Effector memory CD4-positive, alpha-beta T cell (primary cell): Measurements from ENCODE around the gene PRAC2.

Experiments used
- DNase-seq, 3 donors: peaks; one replicate each; pipeline ENCODE4 v3.0.0-alpha.2; 2020
- H3K27ac ChIP-seq: 2 replicates; pipeline ENCODE4 v1.7.0; 2013; ENCODE audit warnings: mild to moderate bottlenecking, low read length, moderate library complexity; ENCODE audit not compliant: insufficient read depth, poor library complexity, severe bottlenecking
- H3K27me3 ChIP-seq: replicated peaks from 2 replicates; pipeline ENCODE4 v1.7.0; 2013; ENCODE audit warnings: mild to moderate bottlenecking, low read length; ENCODE audit not compliant: insufficient read depth, control insufficient read depth, poor library complexity, severe bottlenecking
- H3K36me3 ChIP-seq: 2 replicates; pipeline ENCODE4 v1.7.0; 2013; ENCODE audit warnings: mild to moderate bottlenecking, low read length, moderate library complexity; ENCODE audit not compliant: control insufficient read depth, insufficient read depth
- H3K4me1 ChIP-seq: 2 replicates; pipeline ENCODE4 v1.7.0; 2013; ENCODE audit warnings: low read length, mild to moderate bottlenecking; ENCODE audit not compliant: control insufficient read depth, insufficient read depth, poor library complexity, severe bottlenecking
- H3K4me3 ChIP-seq: 2 replicates; pipeline ENCODE4 v1.7.0; 2013; ENCODE audit warnings: low read length, low read depth, mild to moderate bottlenecking; ENCODE audit not compliant: insufficient read depth, poor library complexity, severe bottlenecking
- H3K9me3 ChIP-seq: 2 replicates; pipeline ENCODE4 v1.7.0; 2013; ENCODE audit warnings: mild to moderate bottlenecking, low read length, moderate library complexity; ENCODE audit not compliant: control insufficient read depth

The PRAC2 gene

DNA sequence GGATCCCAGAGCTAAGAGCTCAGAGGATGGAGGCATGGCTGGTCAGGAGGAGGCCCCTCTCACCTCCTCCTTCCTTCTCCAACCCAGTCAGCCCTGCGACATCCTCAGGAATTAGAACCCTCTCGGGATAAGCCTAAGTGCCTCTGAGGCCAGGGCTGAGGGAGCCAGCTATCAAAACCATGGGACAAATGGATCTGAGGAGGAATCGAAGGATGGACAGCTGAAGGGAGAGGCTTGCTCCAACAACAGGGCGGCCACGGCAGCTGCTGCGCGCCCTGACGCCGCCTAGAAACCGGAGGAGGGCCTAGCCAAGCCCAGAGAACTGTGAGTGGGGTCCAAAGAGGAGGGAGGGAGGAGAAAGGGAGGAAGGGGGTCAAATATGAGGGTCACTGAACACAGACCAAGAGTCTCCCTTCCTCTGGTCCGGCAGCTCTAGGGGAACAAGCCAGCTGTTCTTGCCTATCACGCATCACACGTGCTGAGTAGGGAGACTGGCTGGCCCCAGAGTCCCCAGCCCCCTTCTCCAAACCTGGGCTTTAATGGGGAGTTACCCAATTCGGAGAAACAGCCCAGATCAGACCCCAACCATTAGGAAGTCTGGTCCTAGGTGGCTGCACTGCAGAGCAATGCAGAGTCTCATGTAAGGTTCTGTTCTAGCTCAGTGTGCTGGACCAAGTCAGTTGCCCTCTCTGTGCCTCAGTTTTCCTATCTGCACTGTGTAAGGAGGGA is 11.5 kb downstream of the PRAC2 start:
- no peak for DNase-seq
- Histone ChIP-seq H3K4me1 (peaks cover 20% of the 10 kb centered on the region), H3K4me3 (no peak overlapping the region), H3K36me3 (no peaks in the 10 kb centered on the region), H3K27me3 (peaks cover 54% of the 10 kb centered on the region), H3K9me3 (no peaks in the 10 kb centered on the region), H3K27ac (no peak overlapping the region)

DNA sequence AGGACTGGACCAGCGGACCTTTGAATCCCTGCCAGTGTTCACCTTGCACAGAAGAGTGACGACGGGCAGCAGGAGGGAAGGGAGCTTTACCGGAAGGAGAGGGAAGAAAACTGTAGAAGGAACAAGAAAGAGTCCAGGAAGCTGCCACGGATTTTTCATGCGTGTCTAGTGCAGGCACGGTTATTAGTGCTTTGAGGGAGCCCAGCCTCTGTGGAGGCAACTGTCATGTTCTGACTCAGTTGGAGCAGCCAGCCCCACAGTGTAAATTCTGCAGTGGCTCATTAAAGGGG is 12.0 kb downstream of the PRAC2 start:
- no peak overlapping the region for H3K4me3 ChIP-seq
- H3K9me3 ChIP-seq = no peaks in the 10 kb centered on the region
- peaks cover 20% of the 10 kb centered on the region for H3K4me1 ChIP-seq
- no peak overlapping the region for H3K27ac ChIP-seq
- no peak for DNase-seq
- peaks cover 53% of the 10 kb centered on the region for H3K27me3 ChIP-seq
- no peaks in the 10 kb centered on the region for H3K36me3 ChIP-seq

DNA sequence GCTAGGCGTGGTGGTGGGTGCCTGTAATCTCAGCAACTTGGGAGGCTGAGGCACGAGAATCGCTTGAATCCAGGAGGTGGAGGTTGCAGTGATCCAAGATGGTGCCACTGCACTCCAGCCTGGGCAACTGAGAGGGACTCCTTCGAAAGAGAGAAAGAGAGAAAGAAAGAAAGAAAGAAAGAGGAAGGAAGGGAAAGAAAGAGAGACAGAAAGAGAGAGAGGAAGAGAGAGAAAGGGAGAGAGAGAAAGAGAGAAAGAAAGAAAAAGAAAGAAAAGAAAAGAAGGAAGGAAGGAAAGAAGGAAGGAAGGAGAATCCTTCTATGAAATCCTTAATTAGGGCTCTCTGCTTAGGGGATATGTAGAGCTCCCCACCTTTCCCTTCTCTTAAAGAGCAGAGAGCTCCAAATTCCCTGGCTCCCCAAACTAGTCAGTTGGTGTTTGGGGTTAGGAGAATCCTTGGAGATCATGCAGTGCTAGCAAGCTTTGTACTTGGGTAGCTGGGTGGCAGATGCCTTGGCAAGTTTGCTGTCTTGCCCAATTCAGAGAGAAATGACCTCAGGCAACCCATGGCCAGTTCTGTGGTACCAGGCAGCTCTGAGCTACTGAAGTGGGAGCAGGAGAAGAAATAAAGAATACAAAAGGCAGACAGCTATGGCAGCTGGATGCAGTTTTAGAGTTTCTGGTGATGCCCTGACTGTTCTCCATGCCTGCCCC is 14.5 kb downstream of the PRAC2 start:
- no peaks in the 10 kb centered on the region for H3K36me3 ChIP-seq
- H3K4me3 ChIP-seq = no peak overlapping the region
- peaks cover 60% of the 10 kb centered on the region for H3K27me3 ChIP-seq
- no peaks in the 10 kb centered on the region for H3K9me3 ChIP-seq
- no peak overlapping the region for H3K27ac ChIP-seq
- H3K4me1 ChIP-seq = peaks cover 20% of the 10 kb centered on the region
- DNase-seq = no peak

DNA sequence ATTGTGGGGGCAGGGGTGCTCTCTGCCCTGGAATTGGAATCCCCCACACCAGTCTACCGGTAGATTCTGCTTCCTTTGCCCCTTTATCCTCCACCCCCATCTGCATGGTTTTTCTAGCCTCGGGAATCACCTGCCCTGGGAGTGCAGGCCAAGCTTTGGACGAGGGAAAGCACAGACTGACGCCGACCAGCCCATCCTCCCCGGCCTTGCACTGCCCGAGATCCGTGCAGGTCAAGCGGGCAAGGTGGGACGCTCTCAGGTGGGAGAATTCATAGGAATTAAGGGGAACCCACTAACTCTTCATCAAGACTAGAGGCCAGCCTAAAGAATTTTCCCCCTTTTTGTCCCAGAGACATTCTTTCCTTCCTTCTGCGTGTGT is 15.4 kb downstream of the PRAC2 start:
- no peaks in the 10 kb centered on the region for H3K36me3 ChIP-seq
- H3K9me3 ChIP-seq = no peaks in the 10 kb centered on the region
- peaks cover 12% of the 10 kb centered on the region for H3K4me1 ChIP-seq
- H3K4me3 ChIP-seq = no peak overlapping the region
- peaks cover 55% of the 10 kb centered on the region for H3K27me3 ChIP-seq
- DNase-seq = no peak
- H3K27ac ChIP-seq = no peak overlapping the region

DNA sequence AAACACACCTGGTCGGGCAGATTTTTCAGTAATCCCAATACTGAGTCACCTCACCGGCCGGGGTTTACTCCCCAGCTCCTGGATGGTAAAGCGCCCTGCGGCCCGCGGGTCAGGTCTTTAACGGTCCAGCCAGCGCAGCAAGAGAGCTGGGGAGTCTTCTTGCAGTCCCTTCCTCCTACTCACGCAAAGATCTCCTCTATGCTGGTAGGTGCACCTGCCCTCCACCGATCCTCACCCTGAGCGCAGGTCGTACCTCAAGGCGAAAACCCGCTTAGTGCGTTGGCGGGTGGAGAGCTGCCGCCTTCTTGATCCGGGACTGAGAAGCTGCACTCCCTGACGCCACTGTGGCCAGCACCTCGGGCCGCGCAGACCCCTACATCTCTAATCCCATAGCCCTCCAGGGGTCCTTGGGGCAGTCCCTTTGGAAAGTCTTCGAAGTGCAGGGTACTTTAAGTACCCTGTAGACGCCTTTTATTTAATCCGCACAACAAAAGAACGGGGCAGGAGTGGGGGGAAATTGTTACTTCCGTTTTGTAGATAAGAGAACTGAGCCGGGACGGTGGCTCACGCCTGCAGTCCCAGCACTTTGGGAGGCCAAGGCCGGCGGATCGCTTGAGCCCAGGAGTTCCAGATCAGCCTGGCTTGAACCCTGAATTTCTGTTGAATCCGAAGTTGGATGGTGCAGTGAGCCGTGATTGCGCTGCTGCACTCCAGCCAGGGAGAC is 16.0 kb downstream of the PRAC2 start:
- no peak for DNase-seq
- no peak overlapping the region for H3K27ac ChIP-seq
- H3K4me3 ChIP-seq = no peak overlapping the region
- no peaks in the 10 kb centered on the region for H3K36me3 ChIP-seq
- no peaks in the 10 kb centered on the region for H3K9me3 ChIP-seq
- peaks cover 10% of the 10 kb centered on the region for H3K4me1 ChIP-seq
- peaks cover 55% of the 10 kb centered on the region for H3K27me3 ChIP-seq

DNA sequence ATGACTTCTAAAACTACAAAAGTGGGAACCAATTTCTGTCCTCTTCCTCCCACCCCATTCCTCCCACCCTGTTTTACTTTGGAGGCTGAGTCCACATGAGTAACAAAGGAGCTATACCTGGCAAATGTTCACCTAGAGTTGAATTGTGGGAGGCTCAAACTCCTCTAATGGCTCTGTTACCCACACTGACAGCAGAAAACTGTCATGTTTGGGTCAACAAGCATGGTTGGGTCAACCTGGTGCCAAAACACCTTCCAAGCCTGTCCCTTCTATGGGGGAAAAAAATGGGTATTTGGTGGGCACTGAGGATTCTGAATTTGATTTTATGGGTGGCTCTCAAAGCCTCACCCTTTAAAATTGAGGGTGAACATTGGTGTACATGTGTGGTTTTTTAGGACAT is 17.6 kb downstream of the PRAC2 start:
- DNase-seq = no peak
- H3K9me3 ChIP-seq = no peaks in the 10 kb centered on the region
- peaks cover 10% of the 10 kb centered on the region for H3K4me1 ChIP-seq
- H3K36me3 ChIP-seq = no peaks in the 10 kb centered on the region
- no peak overlapping the region for H3K4me3 ChIP-seq
- no peak overlapping the region for H3K27ac ChIP-seq
- H3K27me3 ChIP-seq = peaks cover 54% of the 10 kb centered on the region

DNA sequence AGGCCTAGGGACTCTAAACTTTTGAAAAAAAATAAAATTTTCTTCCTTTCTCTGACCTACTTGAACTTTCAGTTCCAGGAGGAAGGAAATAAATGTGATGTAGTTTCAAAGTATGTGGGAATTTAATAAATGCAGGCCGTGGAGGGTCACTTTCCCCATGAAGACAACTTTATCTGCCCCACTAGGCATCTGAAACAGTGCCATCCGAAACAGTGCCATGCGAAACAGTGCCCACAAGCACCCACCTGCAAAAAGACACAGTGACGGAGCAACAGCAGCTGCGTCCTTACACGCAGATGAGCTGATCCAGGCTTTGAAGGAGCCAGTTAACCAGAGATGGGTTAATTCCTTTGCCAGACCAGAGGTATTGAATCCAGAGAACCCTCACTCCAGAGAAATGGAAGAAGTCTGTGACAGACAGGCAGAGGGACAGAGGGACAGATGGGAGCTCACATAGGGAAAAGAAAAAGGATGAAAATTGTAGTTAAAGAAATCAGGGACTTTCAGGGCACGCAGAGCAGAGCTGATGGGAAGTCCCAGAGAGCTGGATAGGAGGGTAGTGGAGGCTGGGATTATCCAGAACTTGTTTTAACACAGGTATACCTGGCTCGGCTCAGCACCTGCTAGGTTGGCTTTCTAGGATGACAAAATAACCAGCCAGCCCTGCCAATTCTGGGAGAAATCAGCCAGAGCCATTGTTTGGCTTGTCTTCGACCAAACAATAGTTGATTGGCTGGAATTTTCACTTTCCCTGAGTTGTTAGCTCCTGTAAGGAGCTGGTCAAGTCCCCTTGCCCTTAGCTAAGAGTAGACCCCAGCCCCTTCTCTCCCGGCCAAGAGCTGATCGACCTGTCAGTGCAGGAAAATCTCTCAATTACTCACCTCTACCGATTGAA is 22.6 kb downstream of the PRAC2 start:
- peaks cover 5% of the 10 kb centered on the region for H3K4me1 ChIP-seq
- H3K36me3 ChIP-seq = no peaks in the 10 kb centered on the region
- peaks cover 77% of the 10 kb centered on the region for H3K27me3 ChIP-seq
- no peak overlapping the region for H3K4me3 ChIP-seq
- no peaks in the 10 kb centered on the region for H3K9me3 ChIP-seq
- no peak overlapping the region for H3K27ac ChIP-seq
- no peak for DNase-seq

DNA sequence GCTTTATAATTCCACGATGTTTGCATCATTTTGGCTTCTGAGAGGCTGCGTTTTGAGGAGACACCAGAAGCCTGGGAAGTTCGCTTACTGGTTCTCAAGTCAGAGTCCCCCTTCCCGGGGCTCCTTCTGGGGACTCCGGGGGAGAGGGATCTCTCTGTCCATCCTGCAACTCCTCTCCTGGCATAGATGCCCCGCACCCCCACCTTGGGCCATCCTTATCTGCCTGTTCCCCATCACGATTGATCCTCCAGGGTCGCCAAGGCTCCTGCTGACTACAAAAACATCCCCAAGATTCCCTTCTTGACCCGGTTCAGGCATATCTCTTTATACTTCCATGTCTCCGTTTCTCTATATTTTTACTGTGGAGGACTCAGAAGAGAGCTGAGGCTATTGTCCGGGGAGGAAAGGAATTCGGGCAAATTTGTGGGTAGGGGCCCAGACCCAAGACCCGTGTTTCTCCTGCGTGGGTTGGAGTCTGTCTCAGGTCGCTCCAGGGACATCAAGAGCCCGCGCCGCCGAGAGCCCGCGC is 24.0 kb downstream of the PRAC2 start:
- no peak overlapping the region for H3K4me3 ChIP-seq
- no peaks in the 10 kb centered on the region for H3K36me3 ChIP-seq
- DNase-seq = no peak
- H3K4me1 ChIP-seq = peaks cover 5% of the 10 kb centered on the region
- H3K27me3 ChIP-seq = peaks cover 81% of the 10 kb centered on the region
- no peaks in the 10 kb centered on the region for H3K9me3 ChIP-seq
- no peak overlapping the region for H3K27ac ChIP-seq

DNA sequence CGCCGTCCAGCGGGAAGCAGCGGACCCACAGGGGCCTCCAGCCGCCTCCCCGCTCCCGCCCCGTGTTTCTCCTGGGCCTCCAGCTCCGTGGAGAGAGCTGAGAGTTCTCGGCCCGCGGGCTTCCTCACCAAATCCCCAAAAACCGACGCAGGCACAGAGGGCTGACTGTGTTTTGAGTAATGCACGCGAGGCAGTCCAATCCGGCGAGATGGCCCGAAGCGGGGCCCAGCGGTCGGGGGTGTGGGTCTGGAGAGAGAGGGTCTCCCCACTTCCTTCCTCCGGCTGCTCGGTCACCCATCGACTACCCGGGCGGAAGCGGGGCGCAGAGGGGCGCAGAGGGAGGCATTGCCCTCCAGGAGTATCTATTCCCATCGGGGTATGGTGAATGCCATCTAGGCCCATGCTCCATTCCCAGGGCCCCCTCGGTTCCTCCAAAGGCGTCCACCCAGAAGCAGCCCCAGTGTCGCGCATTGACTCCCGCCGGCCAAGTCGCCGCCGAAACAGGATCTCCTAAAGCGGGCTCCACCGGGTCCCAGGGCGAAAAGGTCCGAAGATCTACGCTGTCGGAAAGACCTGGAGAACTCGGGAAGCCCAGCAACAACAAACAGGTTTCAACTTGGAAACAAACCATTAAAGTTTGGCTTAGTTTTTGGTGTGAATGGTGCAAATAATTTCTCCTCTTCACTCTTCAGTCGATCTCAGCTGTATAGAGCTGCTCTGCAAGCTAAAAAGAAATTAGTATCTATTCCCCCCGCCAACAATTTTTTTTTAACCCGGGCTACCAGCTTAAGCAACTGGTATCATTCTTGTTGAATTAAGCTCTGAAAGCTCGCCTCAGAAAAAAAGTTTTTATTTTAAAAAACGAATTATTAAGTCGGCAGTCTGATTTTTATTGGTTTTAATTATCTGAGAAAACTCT is 24.7 kb downstream of the PRAC2 start:
- Histone ChIP-seq H3K4me1 (peaks cover 5% of the 10 kb centered on the region), H3K9me3 (no peaks in the 10 kb centered on the region), H3K4me3 (no peak overlapping the region), H3K36me3 (no peaks in the 10 kb centered on the region), H3K27ac (no peak overlapping the region), H3K27me3 (peaks cover 88% of the 10 kb centered on the region)
- DNase-seq = no peak
